Transverse colon (tissue), 4 donors: ENCODE results near the gene IRF9. TPM values are rescaled to one million over a fixed set of nuclear protein-coding genes. Genes with fewer than 3 reads are reported as not detected.

Source experiments
- DNase-seq: peaks from one replicate; pipeline ENCODE4 v3.0.0-alpha.2; 2019
- H3K27ac ChIP-seq, 4 donors: fragments of 200-600 bp; sonication (generic); 2 replicates each; pipeline ENCODE4 v1.5.1; 2016 to 2018; ENCODE audit warnings: inconsistent platforms in 4 of 4
- H3K27me3 ChIP-seq: fragments of 200-600 bp; sonication (generic); 2 replicates; pipeline ENCODE4 v1.5.1; 2017; ENCODE audit warnings: inconsistent platforms
- H3K36me3 ChIP-seq, 4 donors: fragments of 200-600 bp; sonication (generic); 2 replicates each; pipeline ENCODE4 v1.5.1; 2017 to 2019; ENCODE audit warnings: inconsistent platforms in 4 of 4
- H3K4me1 ChIP-seq, 4 donors: fragments of 200-600 bp; sonication (generic); 2 replicates each; pipeline ENCODE4 v1.5.1; 2017 to 2020; ENCODE audit warnings: inconsistent platforms in 4 of 4
- H3K4me3 ChIP-seq, 4 donors: fragments of 200-600 bp; sonication (generic); 1 replicate in 1 of 4; 2 replicates in 3 of 4; pipeline versions ENCODE4 v1.5.1 to v1.6.1; 2017 to 2019; ENCODE audit warnings: inconsistent platforms in 4 of 4
- H3K9me3 ChIP-seq, 2 donors: fragments of 200-600 bp; sonication (generic); 2 replicates each; pipeline ENCODE4 v1.5.1; 2017 to 2019; ENCODE audit warnings: inconsistent platforms in 2 of 2
- CTCF ChIP-seq, 5 experiments: fragments of 200-600 bp in 3 of 5; fragments of 450-650 bp in 2 of 5; sonication (generic) in 3 of 5; IDR thresholded peaks; 1 replicate in 2 of 5; 2 replicates in 3 of 5; pipeline ENCODE4 v1.5.1; 2016 to 2017; ENCODE audit warnings: antibody characterized with exemption in 5 of 5, inconsistent platforms in 3 of 5, mild to moderate bottlenecking in 2 of 5, moderate library complexity in 1 of 5
- EP300 ChIP-seq: sonication (generic); formaldehyde crosslinking; IDR thresholded peaks from one replicate; pipeline ENCODE4 v1.6.1; 2017; ENCODE audit warnings: antibody characterized with exemption, low read depth
- POLR2A ChIP-seq: fragments of 450-650 bp; IDR thresholded peaks from one replicate; pipeline ENCODE4 v1.6.1; 2016; ENCODE audit warnings: antibody characterized with exemption, mild to moderate bottlenecking, moderate library complexity
- POLR2AphosphoS5 ChIP-seq, 3 donors: sonication (generic); formaldehyde crosslinking; IDR thresholded peaks; one replicate each; pipeline ENCODE4 v1.6.1; 2016; ENCODE audit warnings: antibody characterized with exemption in 3 of 3
- WGBS, 2 donors: methylation state at CpG; one replicate each; pipeline ENCODE4 v1.1.5; 2018; ENCODE audit warnings: low coverage in 1 of 2; 5-methylcytosine and 5-hydroxymethylcytosine counted together
- in situ Hi-C, 4 donors: fragments of 200-750 bp; cut with MboI; loops; one replicate each; pipeline versions ENCODE4 v1.15.0 to v1.15.1; 2017; ENCODE audit warnings: low sequenced_read_pairs in 3 of 4, low pct_ligation_motif_present in 1 of 4, low pct_unique_long_range_greater_than_20kb in 1 of 4
- intact Hi-C: fragments of 100-400 bp; cut with DNase I; formaldehyde crosslinking; loops from one replicate; pipeline ENCODE4 v1.15.1; 2023; ENCODE audit warnings: low total_unique reads
- total RNA-seq, 4 donors: library from RNA; depleted of rRNA; stranded (reverse); fragments of >200 nt; gene quantifications; one replicate each; pipeline ENCODE4 v1.1.0, GENCODE V29; 2016

Gene IRF9
- total RNA-seq, 4 donors from 2014 or later: 44.2 to 81.9 (median 52.4) TPM

DNA sequence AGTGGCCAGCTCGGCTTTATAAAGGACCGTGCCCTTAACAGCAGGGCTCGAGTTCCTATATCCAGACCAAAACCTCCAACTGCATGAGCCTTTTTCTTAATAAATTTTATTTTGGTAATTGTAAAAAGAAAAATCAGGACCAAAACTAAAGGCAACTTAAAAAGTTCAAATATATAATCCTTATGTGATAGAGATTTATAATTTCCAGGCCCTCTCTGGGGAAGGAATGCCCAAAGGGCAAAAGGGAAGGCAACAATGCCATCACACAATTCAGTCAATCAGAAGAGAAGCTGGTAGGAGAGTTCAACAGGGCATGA, 28.0 kb downstream of the IRF9 start:
- in situ Hi-C loops: no loop called here

DNA sequence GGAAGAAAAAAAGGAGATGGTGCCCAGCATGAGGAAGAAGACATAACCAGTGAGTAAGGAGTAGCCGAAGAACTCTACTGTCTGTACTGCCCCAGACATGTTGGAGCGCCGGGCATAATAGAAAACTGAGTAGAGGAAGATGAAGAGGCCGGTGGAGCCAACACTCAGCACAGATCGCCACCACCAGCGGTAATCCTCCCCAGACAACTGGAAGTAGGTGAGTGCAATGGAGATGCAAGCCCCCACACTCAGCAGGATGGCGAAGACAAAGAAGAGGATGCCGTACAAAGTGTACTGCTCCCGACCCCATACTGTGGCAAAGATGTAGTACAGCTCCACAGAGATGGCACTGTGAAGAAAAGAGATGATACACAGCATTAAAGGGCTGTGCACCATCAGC, 28.4 kb downstream of the IRF9 start:
- WGBS, 2 donors: 94% methylated on average over 7 to 9 of the region's 9 CpGs
- in situ Hi-C loops (no loop called here), intact Hi-C loops (no loop called here)
- peak overlapping the region; percentile 74 to 93 (median 82) for H3K27ac ChIP-seq
- H3K4me1 ChIP-seq: peaks cover 14 to 25% (median 16%) of the 10 kb centered on the region in 4 donors
- peaks cover 0 to 3% (median 0%) of the 10 kb centered on the region in 4 donors for H3K36me3 ChIP-seq
- H3K9me3 ChIP-seq: no peaks in the 10 kb centered on the region
- H3K4me3 ChIP-seq: no peak overlapping the region
- no peak for DNase-seq
- no peak for TF ChIP-seq POLR2A
- no peak for TF ChIP-seq POLR2AphosphoS5 (IDR thresholded peaks at IDR 0.05)
- no peak for TF ChIP-seq CTCF (IDR thresholded peaks at IDR 0.05)
- TF ChIP-seq EP300: no peak
- no peaks in the 10 kb centered on the region for H3K27me3 ChIP-seq

More for the DNA sequence above, 28.0 kb downstream of the IRF9 start:
- H3K4me3 ChIP-seq: peak overlapping the region in 2 of 4 donors; percentile 67 to 76
- peaks cover 12 to 21% (median 12%) of the 10 kb centered on the region in 4 donors for H3K4me1 ChIP-seq
- 0 to 2% methylated on average over 3 of the region's 3 CpGs for WGBS, 2 donors
- H3K27me3 ChIP-seq: no peaks in the 10 kb centered on the region
- H3K36me3 ChIP-seq: peaks cover 0 to 7% (median 0%) of the 10 kb centered on the region in 4 donors
- H3K27ac ChIP-seq: peak overlapping the region; percentile 74 to 93 (median 82)
- intact Hi-C loops: no loop called here
- H3K9me3 ChIP-seq: no peaks in the 10 kb centered on the region
- no peak for DNase-seq
- TF ChIP-seq CTCF (IDR thresholded peaks at IDR 0.05) (no peak), POLR2A (no peak), POLR2AphosphoS5 (IDR thresholded peaks at IDR 0.05) (no peak), EP300 (no peak)

DNA sequence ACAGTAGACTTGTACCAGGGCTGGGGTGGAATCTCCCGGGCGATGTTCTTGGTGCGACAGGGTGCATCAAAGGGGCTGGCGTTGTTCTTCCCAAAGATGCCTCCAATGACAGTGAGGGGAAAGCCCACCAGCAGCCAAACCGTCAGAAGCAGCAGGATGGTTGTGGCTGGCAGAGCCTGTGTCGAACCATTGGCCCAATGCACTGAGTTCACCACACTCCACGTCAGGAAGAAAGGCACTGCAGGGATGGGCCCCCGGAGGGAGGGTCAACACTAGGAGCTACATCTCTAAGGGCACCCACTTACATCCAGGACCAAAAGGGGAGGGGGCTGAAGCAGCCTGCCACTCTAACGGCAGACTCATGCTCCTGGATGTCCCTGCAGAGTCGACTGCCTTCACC, 29.4 kb downstream of the IRF9 start:
- H3K4me1 ChIP-seq: peaks cover 20 to 30% (median 21%) of the 10 kb centered on the region in 4 donors
- no peaks in the 10 kb centered on the region for H3K9me3 ChIP-seq
- no peak overlapping the region for H3K27ac ChIP-seq
- TF ChIP-seq EP300 (no peak), CTCF (IDR thresholded peaks at IDR 0.05) (no peak), POLR2AphosphoS5 (IDR thresholded peaks at IDR 0.05) (no peak), POLR2A (no peak)
- H3K4me3 ChIP-seq: no peak overlapping the region
- WGBS, 2 donors: 87 to 95% methylated on average over 4 to 10 of the region's 10 CpGs
- H3K36me3 ChIP-seq: no peaks in the 10 kb centered on the region
- DNase-seq: no peak
- in situ Hi-C loops: no loop called here
- no peaks in the 10 kb centered on the region for H3K27me3 ChIP-seq
- intact Hi-C loops: no loop called here

DNA sequence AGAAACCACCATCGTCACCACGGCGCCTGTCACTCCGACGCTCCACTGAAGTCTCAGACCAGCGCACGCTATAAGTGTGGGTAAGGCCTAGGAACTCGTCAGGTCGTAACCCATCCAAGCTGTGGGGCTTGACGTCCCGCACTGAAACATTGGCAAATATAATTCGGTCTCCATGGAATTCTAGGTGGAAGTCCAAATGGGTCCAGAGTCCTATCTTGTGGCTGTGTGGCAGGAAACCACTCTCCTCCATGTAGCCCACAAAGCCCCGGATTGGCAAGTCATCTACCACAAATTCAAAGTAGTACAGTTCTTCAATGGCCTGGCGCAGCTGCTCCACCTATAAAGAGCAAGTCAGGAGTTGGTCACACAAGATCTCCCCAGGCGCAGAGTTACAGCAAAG, 31.9 kb downstream of the IRF9 start:
- H3K4me1 ChIP-seq: peaks cover 18 to 39% (median 26%) of the 10 kb centered on the region in 4 donors
- H3K4me3 ChIP-seq: no peak overlapping the region
- TF ChIP-seq EP300 (no peak), POLR2A (no peak), POLR2AphosphoS5 (IDR thresholded peaks at IDR 0.05) (no peak), CTCF (IDR thresholded peaks at IDR 0.05) (no peak)
- intact Hi-C loops (no loop called here), in situ Hi-C loops (no loop called here)
- H3K27ac ChIP-seq: no peak overlapping the region
- H3K9me3 ChIP-seq: no peaks in the 10 kb centered on the region
- 93% methylated on average over 15 of the region's 15 CpGs; no CpG with 5 or more reads in 1 of the 2 donors for WGBS, 2 donors
- no peaks in the 10 kb centered on the region for H3K27me3 ChIP-seq
- no peak for DNase-seq
- no peaks in the 10 kb centered on the region for H3K36me3 ChIP-seq
